Left renal pelvis (tissue), 4 donors: ENCODE results near the gene RAD9A. TPM values are rescaled to one million over a fixed set of nuclear protein-coding genes. Genes with fewer than 3 reads are reported as not detected.
A peak's percentile ranks its signal among the peaks of the same experiment; 100 is the strongest.
"Not testable (repeated sequence)": the region's sequence is repeated elsewhere in the genome, so short reads cannot be mapped to it uniquely, and the experiment has no call there.

ENCODE experiments used
- DNase-seq, 4 donors: peaks; one replicate each; pipeline ENCODE4 v3.0.0-alpha.2; 2013; ENCODE audit warnings: low read depth in 4 of 4, low spot score in 3 of 4
- polyA plus RNA-seq, 4 donors: library from polyadenylated mRNA; unstranded; fragments of 120-200 nt; gene quantifications; one replicate each; pipeline ENCODE4 v1.2.1, GENCODE V29; 2013; ENCODE audit not compliant: insufficient read length in 4 of 4

RAD9A gene
- polyA plus RNA-seq, 4 donors, result 16.6 to 37.5 (median 19.1) TPM

DNA sequence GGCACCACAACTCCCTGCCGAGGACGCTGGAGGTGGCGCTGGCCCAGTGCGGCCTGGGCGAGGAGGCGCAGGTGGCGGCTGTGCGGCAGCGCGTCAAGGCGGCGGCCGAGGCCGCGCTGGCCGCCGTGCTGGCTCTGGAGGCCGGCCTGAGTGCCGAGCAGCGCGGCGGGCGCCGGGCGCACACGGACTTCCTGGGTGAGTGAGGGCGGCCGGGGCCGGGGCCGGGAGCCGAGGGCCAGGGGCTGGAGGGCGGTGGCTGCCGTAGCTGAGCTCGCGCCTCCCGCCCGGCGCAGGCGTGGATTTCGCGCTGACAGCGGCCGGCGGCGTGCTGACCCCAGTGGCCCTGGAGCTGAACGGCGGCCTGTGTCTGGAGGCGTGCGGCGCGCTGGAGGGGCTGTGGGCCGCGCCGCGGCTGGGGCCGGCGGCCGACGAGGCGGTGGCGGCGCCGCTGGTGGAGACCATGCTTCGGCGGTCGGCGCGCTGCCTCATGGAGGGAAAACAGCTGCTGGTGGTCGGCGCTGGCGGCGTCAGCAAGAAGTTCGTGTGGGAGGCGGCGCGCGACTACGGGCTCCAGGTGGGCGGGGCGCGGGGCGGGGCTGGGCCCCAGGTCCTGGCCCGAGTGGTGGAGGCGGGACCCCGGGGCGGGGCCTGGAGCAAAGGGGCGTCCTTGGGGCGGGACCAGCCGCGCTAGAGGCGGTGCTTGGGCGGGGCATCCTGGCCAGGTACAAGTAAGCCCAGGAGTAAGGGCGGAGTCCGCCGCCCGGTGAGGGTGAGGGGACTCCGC is 29.1 kb downstream of the RAD9A start:
- peak; percentile 80 to 92 (median 86) for DNase-seq

DNA sequence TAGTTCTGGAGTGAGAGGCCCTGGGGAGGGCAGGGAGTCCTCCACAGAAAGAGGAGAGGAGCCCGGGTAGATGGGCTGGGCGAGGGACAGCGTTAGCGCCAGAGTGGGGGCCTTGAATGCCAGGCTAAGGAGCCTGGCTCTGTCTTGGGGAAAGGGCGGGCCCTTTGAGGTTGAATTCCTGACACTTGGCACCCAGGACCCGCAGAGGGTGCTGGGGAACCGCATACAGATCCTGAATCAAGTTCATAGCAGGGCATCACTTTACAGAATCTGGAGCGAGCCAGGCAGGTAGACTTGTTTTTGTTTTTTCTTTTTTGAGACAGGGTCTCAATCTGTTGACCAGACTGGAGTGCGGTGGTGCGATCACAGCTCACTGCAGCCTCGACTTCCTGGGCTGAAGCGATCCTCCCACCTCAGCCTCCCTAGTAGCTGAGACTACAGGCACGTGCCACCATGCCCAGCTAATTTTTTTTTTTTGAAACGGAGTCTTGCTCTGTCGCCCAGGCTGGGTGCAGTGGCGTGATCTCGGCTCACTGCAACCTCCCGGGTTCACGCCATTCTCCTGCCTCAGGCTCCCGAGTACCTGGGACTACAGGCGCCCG is 29.7 kb downstream of the RAD9A start:
- DNase-seq, result no peak

DNA sequence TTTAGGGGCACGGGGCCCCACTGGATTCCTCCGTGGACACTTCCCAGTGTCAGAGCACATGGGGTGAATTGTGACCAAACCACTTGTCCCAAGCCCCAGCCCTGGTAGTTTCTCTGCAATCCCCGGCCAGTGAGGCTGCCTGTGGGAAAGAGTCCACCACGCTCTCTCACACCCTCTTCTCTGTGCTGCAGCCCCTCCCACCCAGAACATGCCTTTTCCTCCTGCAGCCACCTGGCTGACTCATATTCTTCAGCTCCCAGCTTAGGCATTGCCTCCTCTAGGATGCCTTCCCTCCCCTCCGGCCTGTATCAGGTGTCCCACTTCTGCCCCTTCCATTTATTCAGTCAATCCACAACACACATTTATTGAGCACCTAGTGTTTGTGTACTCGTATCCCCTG is 31.1 kb downstream of the RAD9A start:
- no peak for DNase-seq

DNA sequence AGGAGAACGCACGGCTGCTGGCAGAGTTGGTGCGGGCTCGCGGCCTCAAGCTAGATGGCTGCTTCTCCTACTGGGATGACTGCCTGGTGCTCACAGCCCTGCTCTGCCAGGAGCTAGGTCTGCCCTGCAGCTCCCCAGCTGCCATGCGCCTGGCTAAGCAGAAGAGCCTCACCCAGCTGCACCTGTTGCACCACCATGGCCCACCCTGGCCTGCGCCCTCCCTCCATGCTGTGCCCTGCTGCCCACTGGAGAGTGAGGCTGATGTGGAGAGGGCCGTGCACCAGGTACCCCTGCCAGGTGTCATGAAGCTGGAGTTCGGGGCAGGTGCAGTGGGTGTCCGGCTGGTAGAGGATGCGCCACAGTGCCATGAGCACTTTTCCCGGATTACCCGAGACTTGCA is 31.7 kb downstream of the RAD9A start:
- DNase-seq, result no peak

DNA sequence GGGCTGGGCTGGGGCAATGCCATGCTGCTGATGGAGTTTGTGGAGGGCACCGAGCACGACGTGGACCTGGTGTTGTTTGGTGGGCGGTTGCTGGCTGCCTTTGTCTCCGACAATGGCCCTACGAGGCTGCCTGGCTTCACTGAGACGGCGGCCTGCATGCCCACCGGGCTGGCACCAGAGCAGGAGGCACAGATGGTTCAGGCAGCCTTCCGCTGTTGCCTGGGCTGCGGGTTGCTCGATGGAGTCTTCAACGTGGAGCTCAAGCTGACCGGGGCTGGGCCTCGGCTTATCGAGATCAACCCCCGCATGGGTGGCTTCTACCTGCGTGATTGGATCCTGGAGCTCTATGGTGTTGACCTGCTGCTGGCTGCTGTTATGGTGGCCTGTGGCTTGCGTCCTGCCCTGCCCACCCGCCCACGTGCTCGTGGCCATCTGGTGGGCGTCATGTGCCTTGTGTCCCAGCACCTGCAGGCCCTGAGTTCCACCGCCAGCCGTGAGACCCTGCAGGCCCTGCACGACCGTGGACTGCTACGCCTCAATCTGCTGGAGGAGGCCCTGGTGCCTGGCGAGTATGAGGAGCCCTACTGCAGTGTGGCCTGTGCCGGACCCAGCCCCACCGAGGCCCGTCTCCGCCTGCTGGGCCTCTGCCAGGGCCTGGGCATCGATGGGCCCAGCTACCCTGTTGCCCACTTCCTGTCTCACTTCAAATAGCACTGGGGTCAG is 32.3 kb downstream of the RAD9A start:
- no peak for DNase-seq

GRCh38 chr11:67427364-67427859 is 35.6 kb downstream of the RAD9A start:
- not testable (repeated sequence) for DNase-seq

- peak; percentile 93 to 97 (median 96) for DNase-seq
These were observed 36.5 kb downstream of the RAD9A start, which contains the start of gene RPS6KB2 for GRCh38 chr11:67428052-67429001. RPS6KB2 (plus strand) TSS chr11:67428494; CDS start chr11:67428546, 52 bp downstream.

- DNase-seq, result no peak
These were observed 37.4 kb downstream of the RAD9A start for GRCh38 chr11:67429038-67429668.

- DNase-seq, result no peak
These were observed 37.9 kb downstream of the RAD9A start for GRCh38 chr11:67429722-67430121.

DNA sequence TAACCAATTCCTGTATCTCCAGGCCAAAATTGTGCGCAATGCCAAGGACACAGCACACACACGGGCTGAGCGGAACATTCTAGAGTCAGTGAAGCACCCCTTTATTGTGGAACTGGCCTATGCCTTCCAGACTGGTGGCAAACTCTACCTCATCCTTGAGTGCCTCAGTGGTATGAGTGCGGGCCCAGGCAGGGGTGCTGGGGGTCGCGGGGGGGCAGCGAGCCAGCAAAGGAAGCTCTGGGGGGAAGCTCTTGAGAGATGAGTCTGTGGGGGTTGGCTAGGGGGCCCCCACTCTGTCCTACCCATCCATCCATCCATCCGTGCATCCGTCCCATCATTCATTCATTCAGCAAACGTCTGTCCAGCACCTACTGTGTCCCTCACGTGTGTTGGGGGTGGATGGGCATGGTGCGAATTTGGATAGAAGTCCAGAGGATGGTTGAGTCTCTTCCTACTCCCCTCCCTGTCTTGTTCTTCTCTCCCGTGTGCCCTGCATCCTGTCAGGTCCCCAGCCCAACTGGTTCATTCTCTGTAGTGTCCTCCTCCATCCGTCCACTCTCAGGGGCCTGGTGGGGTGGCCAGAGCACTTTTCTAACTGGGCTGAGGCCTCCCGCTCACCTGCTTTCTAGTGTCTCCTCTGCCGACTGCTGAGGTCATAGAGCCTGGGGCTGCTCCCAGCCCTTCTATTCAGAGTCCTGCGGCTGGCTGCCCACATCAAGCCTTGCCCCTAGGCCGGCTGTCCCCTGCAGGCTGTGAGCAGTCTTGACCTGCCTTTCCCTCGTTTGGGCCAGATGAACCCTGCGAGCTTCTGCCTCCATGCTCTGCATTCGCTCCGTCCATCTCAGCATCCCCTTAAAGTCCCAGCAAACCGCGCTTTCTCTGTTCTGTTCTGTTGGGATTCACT is 39.8 kb downstream of the RAD9A start:
- no peak for DNase-seq

- no peak for DNase-seq
These were observed 41.0 kb downstream of the RAD9A start for GRCh38 chr11:67432655-67433349.

DNA sequence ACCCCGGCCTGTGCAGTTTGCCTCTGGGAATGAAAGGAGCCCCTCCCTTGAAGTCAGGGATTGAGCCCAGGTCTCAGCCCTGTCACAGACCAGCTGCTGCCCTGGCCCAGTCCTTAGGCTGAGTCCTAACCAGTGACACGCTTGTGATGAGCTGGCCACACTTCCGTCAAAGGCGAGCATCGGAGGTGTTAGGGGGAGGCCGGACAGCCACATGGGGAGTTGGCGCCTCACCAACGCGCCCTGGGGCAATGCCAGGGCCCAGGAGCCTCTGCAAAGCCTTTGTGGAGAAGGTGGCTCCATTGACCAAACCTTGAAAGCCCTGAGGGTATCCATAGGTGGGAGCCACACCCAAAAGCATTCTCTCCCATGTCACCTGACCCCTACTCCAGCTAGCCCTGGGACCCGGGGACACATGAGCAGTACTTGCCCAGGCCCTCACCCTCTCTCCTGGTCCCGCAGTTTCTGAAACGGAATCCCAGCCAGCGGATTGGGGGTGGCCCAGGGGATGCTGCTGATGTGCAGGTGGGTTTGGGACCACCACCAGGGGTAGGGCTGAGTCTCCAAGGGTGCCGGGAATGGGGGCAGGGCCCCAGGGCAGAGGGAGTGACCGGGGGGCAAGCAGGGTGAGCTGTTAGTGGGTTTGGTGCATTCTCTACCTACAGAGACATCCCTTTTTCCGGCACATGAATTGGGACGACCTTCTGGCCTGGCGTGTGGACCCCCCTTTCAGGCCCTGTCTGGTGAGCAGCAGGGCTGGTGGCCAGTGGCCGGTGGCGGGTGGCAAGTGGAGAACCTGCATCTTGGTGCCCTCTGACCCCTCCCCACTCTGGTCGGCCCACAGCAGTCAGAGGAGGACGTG is 42.0 kb downstream of the RAD9A start:
- DNase-seq, result no peak

DNA sequence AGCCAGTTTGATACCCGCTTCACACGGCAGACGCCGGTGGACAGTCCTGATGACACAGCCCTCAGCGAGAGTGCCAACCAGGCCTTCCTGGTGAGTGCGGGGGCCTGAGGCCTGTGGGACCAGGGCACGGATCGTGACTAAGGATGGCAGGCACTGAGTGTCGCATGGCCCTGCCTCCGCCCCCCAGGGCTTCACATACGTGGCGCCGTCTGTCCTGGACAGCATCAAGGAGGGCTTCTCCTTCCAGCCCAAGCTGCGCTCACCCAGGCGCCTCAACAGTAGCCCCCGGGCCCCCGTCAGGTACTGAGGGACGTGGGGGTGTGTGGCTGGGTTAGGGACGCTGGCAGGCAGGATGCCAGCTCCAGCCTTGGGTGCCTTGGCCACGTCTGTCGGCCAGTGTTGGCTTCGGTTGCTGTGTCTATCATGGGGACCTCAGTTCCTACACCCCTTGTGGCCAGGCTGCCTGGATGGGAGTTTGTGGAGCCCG is 42.7 kb downstream of the RAD9A start:
- DNase-seq, result no peak

DNA sequence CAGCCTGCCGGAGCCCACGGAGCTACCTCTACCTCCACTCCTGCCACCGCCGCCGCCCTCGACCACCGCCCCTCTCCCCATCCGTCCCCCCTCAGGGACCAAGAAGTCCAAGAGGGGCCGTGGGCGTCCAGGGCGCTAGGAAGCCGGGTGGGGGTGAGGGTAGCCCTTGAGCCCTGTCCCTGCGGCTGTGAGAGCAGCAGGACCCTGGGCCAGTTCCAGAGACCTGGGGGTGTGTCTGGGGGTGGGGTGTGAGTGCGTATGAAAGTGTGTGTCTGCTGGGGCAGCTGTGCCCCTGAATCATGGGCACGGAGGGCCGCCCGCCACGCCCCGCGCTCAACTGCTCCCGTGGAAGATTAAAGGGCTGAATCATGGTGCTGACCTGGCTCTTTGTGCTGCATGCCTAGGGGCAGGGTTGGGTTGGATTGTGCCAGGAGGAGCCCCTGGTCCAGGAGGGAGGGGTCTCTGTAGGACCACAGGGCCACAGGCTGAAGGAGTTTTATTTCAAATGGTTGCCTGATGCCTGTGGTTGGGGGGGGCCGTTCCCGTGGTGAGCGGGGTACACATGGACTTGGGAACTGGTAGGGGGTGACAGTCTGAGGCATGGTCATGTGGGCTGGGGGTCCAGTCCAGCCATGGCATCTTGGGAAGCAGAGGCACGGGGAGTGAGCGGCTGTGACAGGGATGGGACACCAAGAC is 43.4 kb downstream of the RAD9A start:
- DNase-seq, result no peak

DNA sequence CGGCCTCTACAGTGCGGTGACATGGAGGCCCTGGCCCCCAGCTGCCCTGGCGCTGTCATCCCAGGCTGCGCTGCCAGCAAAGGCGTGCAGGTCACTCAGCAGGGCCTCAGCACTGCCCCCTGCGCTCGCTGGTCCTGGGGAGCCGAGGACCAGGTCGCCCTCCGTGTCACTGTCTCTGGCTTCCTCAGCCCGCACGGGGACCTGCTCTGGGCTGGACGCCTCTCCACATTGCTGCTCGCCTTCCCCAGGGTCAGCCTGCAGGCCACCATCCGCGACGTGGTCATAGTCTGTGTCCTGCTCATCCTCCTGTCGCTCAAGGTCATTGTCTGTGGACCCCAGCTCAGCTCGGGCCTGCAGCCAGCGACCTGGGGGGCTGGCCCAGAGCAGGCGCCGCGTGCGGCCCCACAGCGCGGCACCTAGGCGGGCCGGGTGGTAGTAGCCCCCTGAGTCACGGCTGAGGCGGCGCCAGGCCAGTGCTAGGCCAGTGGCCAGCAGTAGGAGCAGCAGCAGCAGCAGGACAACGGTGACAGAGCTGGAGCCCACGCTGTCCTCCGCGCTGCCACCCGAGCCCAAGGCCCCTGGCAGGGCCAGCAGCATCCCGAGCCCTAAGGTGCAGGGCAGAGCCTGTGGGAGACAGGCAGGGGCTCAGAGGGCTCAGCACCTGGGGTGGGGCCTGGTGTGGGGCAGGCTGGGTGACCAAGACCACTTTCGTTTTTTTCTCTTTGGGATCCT is 44.1 kb downstream of the RAD9A start:
- no peak for DNase-seq
